Peyer's patch (tissue), 4 donors: ENCODE results near the gene C1orf116.
A peak's percentile ranks its signal among the peaks of the same experiment; 100 is the strongest.

Experiments
- CTCF ChIP-seq, 6 experiments: fragments of 450-650 bp in 4 of 6; fragments of 200-600 bp in 2 of 6; sonication (generic) in 1 of 6; IDR thresholded peaks; one replicate each; pipeline ENCODE4 v1.5.1; 2017 to 2019; ENCODE audit warnings: antibody characterized with exemption in 6 of 6, mild to moderate bottlenecking in 3 of 6, moderate library complexity in 1 of 6
- POLR2A ChIP-seq, 2 donors: fragments of 450-650 bp; IDR thresholded peaks; one replicate each; pipeline ENCODE4 v1.5.1; 2017; ENCODE audit warnings: antibody characterized with exemption in 2 of 2, mild to moderate bottlenecking in 2 of 2, moderate library complexity in 2 of 2

GRCh38 chr1:207028884-207029650 lies 3.5 kb downstream of the C1orf116 start:
- peak in 1 of 2 donors; percentile 51 for TF ChIP-seq POLR2A (IDR thresholded peaks at IDR 0.05)
- TF ChIP-seq CTCF (IDR thresholded peaks at IDR 0.05) = no peak
